Uterus (tissue), 2 donors: ENCODE data around the gene ATP4A.

ENCODE experiments used
- CTCF ChIP-seq, 4 experiments: fragments of 200-600 bp in 2 of 4; fragments of 450-650 bp in 2 of 4; sonication (generic) in 2 of 4; IDR thresholded peaks; one replicate each; pipeline ENCODE4 v1.5.1; 2016 to 2019; ENCODE audit warnings: antibody characterized with exemption in 4 of 4, mild to moderate bottlenecking in 2 of 4, moderate library complexity in 1 of 4
- POLR2A ChIP-seq, 2 donors: fragments of 450-650 bp; IDR thresholded peaks; one replicate each; pipeline ENCODE4 v1.6.1; 2016; ENCODE audit warnings: antibody characterized with exemption in 2 of 2, mild to moderate bottlenecking in 1 of 2, moderate library complexity in 1 of 2

GRCh38 chr19:35562776-35563175 lies 682 bp downstream of the ATP4A start:
- TF ChIP-seq POLR2A (IDR thresholded peaks at IDR 0.05) (no peak), CTCF (IDR thresholded peaks at IDR 0.05) (no peak)
